ENCODE data around the gene EI24. TPM values are rescaled to one million over a fixed set of nuclear protein-coding genes. Genes with fewer than 3 reads are reported as not detected.

EI24 gene
- total RNA-seq, 1 donor from 2014 or later, result 173 TPM

GRCh38 chr11:125626288-125626950 lies 57.1 kb downstream of the EI24 start:
- peak; percentile 17 for DNase-seq (ENCODE audit: low read depth, low spot score)

DNA sequence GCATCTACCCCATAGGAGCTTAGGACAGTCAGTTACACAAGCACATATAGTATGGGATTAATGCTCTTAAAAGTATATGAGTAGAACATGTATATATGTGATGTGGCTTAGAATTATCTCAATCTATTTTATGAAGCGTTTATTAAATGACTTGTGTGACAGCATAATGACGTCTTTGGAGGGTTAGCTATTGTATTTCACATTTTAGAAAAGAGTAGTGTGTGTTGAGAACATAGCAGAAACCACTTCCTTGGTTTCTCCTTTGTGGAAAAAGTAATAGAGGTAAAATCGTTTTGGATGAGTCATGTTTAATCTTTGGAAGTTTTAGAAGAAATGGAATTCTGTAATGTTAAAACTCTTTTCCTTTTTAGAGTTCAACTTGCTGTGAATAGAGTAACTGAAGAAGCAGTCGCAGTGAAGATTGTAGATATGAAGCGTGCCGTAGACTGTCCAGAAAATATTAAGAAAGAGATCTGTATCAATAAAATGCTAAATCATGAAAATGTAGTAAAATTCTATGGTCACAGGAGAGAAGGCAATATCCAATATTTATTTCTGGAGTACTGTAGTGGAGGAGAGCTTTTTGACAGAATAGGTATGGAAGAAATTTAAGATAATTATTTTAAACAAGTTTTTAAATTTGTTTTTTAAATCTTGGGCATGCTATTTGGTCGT lies 58.1 kb downstream of the EI24 start:
- DNase-seq (ENCODE audit: low read depth, low spot score), result no peak

Other genes starting within 250 kb of the EI24 start
- 77.3 and 87.4 TPM in 2 replicates for gene FEZ1, start 73.2 kb upstream of the EI24 start, total RNA-seq
- gene STT3A, start 23.4 kb downstream of the EI24 start, total RNA-seq, result 234 and 366 TPM in 2 replicates
- gene CHEK1, start 55.7 kb downstream of the EI24 start, total RNA-seq, result 36.1 and 56.6 TPM in 2 replicates
- not detected in 2 replicates for gene ACRV1, start 111.4 kb downstream of the EI24 start, total RNA-seq
- not detected in 2 replicates for gene PATE1, start 176.8 kb downstream of the EI24 start, total RNA-seq
- 0.07 and 0.28 TPM in 2 replicates for gene PATE2, start 209.4 kb downstream of the EI24 start, total RNA-seq
- gene PATE3, start 218.7 kb downstream of the EI24 start, total RNA-seq, result not detected in 2 replicates

All from pulmonary artery endothelial cell (primary cell).